Uterus (tissue), 2 donors: Measurements from ENCODE around the gene PITX2.

Experiments used
- CTCF ChIP-seq, 4 experiments: fragments of 200-600 bp in 2 of 4; fragments of 450-650 bp in 2 of 4; sonication (generic) in 2 of 4; IDR thresholded peaks; one replicate each; pipeline ENCODE4 v1.5.1; 2016 to 2019; ENCODE audit warnings: antibody characterized with exemption in 4 of 4, mild to moderate bottlenecking in 2 of 4, moderate library complexity in 1 of 4
- POLR2A ChIP-seq, 2 donors: fragments of 450-650 bp; IDR thresholded peaks; one replicate each; pipeline ENCODE4 v1.6.1; 2016; ENCODE audit warnings: antibody characterized with exemption in 2 of 2, mild to moderate bottlenecking in 1 of 2, moderate library complexity in 1 of 2

GRCh38 chr4:110627977-110628662, 5.2 kb upstream of the PITX2 start:
- TF ChIP-seq CTCF (IDR thresholded peaks at IDR 0.05) (no peak), POLR2A (IDR thresholded peaks at IDR 0.05) (no peak)
